ENCODE results near the gene MYH4.

- TF ChIP-seq CTCF (IDR thresholded peaks at IDR 0.05; ENCODE audit: borderline replicate concordance, extremely low read depth, low read length, poor library complexity, severe bottlenecking), result no peak
- TF ChIP-seq EZH2 (IDR thresholded peaks at IDR 0.05; ENCODE audit: borderline replicate concordance, low read depth, low read length, severe bottlenecking), result no peak
Observed at GRCh38 chr17:10471858-10472257, 2.5 kb upstream of the MYH4 start.
